Stimulated activated CD4-positive, alpha-beta T cell treated with anti-CD3 and anti-CD28 coated beads, Interleukin-15, amount 100 ng/mL, for 24 hours (primary cell): ENCODE data around the gene RNF157.
"Not testable (repeated sequence)": the region's sequence is repeated elsewhere in the genome, so short reads cannot be mapped to it uniquely, and the experiment has no call there.

ENCODE experiments used
- DNase-seq: peaks from one replicate; pipeline ENCODE4 v3.0.0-alpha.2; 2020

RNF157 gene

GRCh38 chr17:76232342-76232741 lies 8.0 kb downstream of the RNF157 start:
- no peak for DNase-seq

GRCh38 chr17:76226749-76227148 lies 13.5 kb downstream of the RNF157 start:
- DNase-seq, result not testable (repeated sequence)

- not testable (repeated sequence) for DNase-seq
These were observed 14.8 kb downstream of the RNF157 start for GRCh38 chr17:76225373-76226086.

- no peak for DNase-seq
These were observed 16.5 kb downstream of the RNF157 start for GRCh38 chr17:76223802-76224201.

- no peak for DNase-seq
These were observed 20.5 kb downstream of the RNF157 start for GRCh38 chr17:76219670-76220383.

GRCh38 chr17:76217081-76217480 lies 23.2 kb downstream of the RNF157 start:
- DNase-seq, result no peak

- DNase-seq, result no peak
These were observed 26.8 kb downstream of the RNF157 start for GRCh38 chr17:76213491-76213890.

- no peak for DNase-seq
These were observed 32.2 kb downstream of the RNF157 start for GRCh38 chr17:76208120-76208519.

GRCh38 chr17:76207275-76208059 lies 32.8 kb downstream of the RNF157 start:
- DNase-seq, result no peak

- not testable (repeated sequence) for DNase-seq
These were observed 34.6 kb downstream of the RNF157 start for GRCh38 chr17:76205542-76206144.

- no peak for DNase-seq
These were observed 36.0 kb downstream of the RNF157 start for GRCh38 chr17:76204277-76204676.

- DNase-seq, result no peak
These were observed 39.9 kb downstream of the RNF157 start for GRCh38 chr17:76200354-76200753.

GRCh38 chr17:76199469-76199868 lies 40.8 kb downstream of the RNF157 start:
- peak; percentile 73 for DNase-seq

- no peak for DNase-seq
These were observed 41.6 kb downstream of the RNF157 start for GRCh38 chr17:76198702-76199101.

- no peak for DNase-seq
These were observed 42.4 kb downstream of the RNF157 start for GRCh38 chr17:76197911-76198310.

- no peak for DNase-seq
These were observed 43.6 kb downstream of the RNF157 start for GRCh38 chr17:76196675-76197074.

- DNase-seq, result no peak
These were observed 44.8 kb downstream of the RNF157 start for GRCh38 chr17:76195281-76196096.

GRCh38 chr17:76193591-76193990 lies 46.7 kb downstream of the RNF157 start:
- DNase-seq, result peak; percentile 44

GRCh38 chr17:76191896-76192295 lies 48.4 kb downstream of the RNF157 start:
- peak; percentile 50 for DNase-seq

GRCh38 chr17:76189741-76190140 lies 50.6 kb downstream of the RNF157 start:
- no peak for DNase-seq

- DNase-seq, result no peak
These were observed 51.0 kb downstream of the RNF157 start for GRCh38 chr17:76189247-76189646.
